Neutrophil (primary cell): ENCODE data around the gene PBX3.

Source experiments
- H3K27ac ChIP-seq: fragments of 200-600 bp; sonication (generic); 2 replicates; pipeline ENCODE4 v1.5.1; 2016; ENCODE audit warnings: mild to moderate bottlenecking, moderate library complexity
- H3K27me3 ChIP-seq: fragments of 200-600 bp; sonication (generic); 2 replicates; pipeline ENCODE4 v1.6.0; 2016; ENCODE audit warnings: mild to moderate bottlenecking
- H3K36me3 ChIP-seq: fragments of 200-600 bp; sonication (generic); 2 replicates; pipeline ENCODE4 v1.5.1; 2017
- H3K4me1 ChIP-seq, 2 experiments: fragments of 200-600 bp in 1 of 2; sonication (generic) in 1 of 2; 1 replicate in 1 of 2; 2 replicates in 1 of 2; pipeline versions ENCODE4 v1.5.1 to v1.6.1; 2013 to 2016; ENCODE audit warnings: low read depth in 1 of 2, low read length in 1 of 2, mild to moderate bottlenecking in 1 of 2, moderate library complexity in 1 of 2; ENCODE audit not compliant: control insufficient read depth in 1 of 2, insufficient read depth in 1 of 2
- H3K4me3 ChIP-seq, 2 experiments: fragments of 200-600 bp in 1 of 2; sonication (generic) in 1 of 2; 1 replicate in 1 of 2; 2 replicates in 1 of 2; pipeline ENCODE4 v1.5.1; 2013 to 2016; ENCODE audit warnings: low read depth in 1 of 2, low read length in 1 of 2, mild to moderate bottlenecking in 1 of 2, moderate library complexity in 1 of 2
- H3K9me3 ChIP-seq: fragments of 200-600 bp; sonication (generic); 2 replicates; pipeline ENCODE4 v1.5.1; 2016
- TF ChIP-seq, protein P1 (sequence below): fragments of 200-600 bp; sonication (generic); IDR thresholded peaks from 2 replicates; pipeline ENCODE4 v1.5.1; 2016; ENCODE audit warnings: antibody characterized with exemption

The PBX3 gene

DNA sequence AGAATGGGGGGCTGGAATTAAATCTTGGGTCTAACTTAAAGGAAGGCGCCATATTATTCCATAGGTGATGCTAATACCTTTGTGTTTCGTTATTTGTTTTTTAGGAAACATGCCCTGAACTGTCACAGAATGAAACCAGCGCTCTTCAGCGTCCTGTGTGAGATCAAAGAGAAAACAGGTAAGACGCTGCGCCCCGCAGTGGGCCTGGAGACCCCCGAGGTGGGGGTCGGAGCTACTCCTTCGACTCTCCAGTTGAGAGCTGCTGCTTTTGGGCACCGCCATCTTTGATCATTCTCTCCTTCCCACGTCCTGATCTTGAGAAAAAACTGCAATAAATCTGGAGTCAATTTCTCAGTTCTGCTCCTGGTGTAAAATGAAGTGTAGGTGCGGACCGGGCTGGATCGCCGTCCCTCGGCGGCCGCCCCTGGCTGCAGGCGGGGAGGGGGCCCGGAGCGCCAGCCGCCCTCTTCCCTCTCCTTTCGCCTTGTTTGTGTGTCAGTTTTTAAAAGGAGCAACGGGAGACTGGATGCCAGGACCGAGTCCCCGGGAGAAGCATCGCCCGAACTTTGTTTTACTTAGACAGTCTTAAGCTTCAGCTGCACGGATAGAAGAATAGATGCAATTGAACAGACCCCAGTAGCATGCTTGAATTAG is 1.4 kb downstream of the PBX3 start:
- H3K27ac ChIP-seq: peak overlapping the region; percentile 85
- TF ChIP-seq, protein P1, sequence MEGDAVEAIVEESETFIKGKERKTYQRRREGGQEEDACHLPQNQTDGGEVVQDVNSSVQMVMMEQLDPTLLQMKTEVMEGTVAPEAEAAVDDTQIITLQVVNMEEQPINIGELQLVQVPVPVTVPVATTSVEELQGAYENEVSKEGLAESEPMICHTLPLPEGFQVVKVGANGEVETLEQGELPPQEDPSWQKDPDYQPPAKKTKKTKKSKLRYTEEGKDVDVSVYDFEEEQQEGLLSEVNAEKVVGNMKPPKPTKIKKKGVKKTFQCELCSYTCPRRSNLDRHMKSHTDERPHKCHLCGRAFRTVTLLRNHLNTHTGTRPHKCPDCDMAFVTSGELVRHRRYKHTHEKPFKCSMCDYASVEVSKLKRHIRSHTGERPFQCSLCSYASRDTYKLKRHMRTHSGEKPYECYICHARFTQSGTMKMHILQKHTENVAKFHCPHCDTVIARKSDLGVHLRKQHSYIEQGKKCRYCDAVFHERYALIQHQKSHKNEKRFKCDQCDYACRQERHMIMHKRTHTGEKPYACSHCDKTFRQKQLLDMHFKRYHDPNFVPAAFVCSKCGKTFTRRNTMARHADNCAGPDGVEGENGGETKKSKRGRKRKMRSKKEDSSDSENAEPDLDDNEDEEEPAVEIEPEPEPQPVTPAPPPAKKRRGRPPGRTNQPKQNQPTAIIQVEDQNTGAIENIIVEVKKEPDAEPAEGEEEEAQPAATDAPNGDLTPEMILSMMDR: no peak
- H3K4me1 ChIP-seq: peaks cover 18 to 23% of the 10 kb centered on the region in 2 experiments
- peaks cover 21% of the 10 kb centered on the region for H3K27me3 ChIP-seq
- no peaks in the 10 kb centered on the region for H3K36me3 ChIP-seq
- peak overlapping the region; percentile 89 to 95 for H3K4me3 ChIP-seq
- no peaks in the 10 kb centered on the region for H3K9me3 ChIP-seq

DNA sequence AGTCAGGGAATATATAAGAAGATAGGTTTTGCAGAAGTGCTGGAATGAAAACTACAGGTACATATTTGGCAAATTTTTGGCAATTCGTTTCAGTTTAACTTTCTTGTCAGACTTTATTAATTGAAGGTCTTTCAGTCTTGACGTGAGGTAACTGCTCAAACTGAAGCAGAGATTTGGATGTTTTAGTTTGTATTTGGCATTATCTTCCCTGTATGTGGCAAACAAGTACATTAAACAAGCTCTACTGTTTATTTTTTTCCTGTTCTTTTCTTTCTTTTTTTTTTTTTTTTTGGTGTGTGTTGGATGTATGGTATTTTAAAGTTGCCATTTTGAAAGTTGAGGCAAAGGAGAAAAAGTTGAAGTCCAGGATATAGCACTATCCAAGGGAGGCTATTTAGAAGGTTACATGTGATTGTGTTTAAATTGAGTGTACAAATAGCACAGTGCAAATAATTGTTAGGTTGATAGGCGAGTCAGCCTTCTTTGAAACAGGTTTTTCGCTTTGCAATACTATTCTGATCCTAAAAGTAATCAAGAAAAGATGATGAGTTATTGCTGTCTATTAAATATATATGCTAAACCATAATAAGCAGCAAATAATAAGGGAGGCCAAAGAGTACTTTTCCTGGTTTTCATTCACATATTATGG is 2.2 kb downstream of the PBX3 start:
- Histone ChIP-seq H3K36me3 (no peaks in the 10 kb centered on the region), H3K27ac (no peak overlapping the region), H3K4me3 (peak overlapping the region in 1 of 2 experiments; percentile 89), H3K4me1 (peaks cover 18 to 23% of the 10 kb centered on the region in 2 experiments), H3K27me3 (peaks cover 13% of the 10 kb centered on the region), H3K9me3 (no peaks in the 10 kb centered on the region)
- TF ChIP-seq, protein P1: no peak

DNA sequence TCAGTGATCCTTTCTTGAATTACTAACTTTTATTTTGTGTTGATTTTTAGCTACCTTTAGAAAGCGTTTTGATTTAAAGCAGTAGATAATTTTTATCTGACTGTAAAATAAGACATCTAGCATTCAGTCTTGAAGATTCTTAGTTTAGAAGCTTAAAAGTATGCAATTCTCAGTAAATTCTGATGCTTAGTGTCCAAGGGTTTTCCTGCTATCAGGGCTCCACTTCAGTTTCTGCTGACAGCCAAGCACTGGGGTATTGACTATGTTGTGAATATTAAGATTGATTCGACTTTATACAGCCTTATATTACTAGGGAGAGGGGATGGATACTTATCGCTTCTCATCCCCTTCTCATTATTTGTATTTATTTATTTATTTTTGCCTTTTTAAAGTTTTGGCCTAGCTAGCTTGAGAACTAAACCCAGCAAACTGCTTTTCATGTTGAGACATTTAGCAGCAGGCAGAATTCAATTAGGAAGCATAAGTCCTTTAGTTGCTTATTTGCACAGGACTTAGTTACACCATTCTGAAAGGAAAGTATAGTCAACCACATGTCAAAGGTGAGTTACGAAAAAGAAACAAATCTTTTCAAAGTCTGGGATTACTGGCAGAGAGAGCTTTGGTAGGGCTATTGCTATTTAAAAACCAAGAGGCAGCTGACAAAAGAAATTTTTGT is 2.9 kb downstream of the PBX3 start:
- no peak overlapping the region for H3K4me3 ChIP-seq
- no peaks in the 10 kb centered on the region for H3K9me3 ChIP-seq
- H3K4me1 ChIP-seq: peaks cover 18 to 23% of the 10 kb centered on the region in 2 experiments
- H3K36me3 ChIP-seq: no peaks in the 10 kb centered on the region
- H3K27me3 ChIP-seq: peaks cover 8% of the 10 kb centered on the region
- no peak overlapping the region for H3K27ac ChIP-seq
- TF ChIP-seq, protein P1: no peak

DNA sequence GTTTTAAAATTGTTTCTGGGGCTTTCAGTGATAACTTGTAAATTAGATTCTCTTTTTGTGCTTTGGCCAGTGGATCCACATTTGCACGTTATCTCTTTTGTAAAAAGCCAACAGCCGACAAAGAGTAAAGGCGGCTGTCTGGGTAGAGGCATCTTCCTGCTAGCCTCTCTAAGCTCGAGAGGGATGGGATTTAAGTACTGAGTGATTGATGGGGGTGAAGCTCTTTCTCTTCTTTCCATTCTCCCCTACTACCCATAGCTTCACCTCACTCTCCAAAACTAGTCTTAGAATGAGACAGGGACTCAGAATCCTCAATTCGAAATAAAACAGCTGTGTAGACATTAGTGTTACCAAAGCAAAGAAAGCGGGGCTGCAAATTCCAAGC is 3.4 kb downstream of the PBX3 start:
- peaks cover 2% of the 10 kb centered on the region for H3K27me3 ChIP-seq
- H3K4me3 ChIP-seq: no peak overlapping the region
- H3K4me1 ChIP-seq: peaks cover 14 to 19% of the 10 kb centered on the region in 2 experiments
- H3K36me3 ChIP-seq: no peaks in the 10 kb centered on the region
- H3K9me3 ChIP-seq: no peaks in the 10 kb centered on the region
- no peak overlapping the region for H3K27ac ChIP-seq
- TF ChIP-seq, protein P1: no peak

DNA sequence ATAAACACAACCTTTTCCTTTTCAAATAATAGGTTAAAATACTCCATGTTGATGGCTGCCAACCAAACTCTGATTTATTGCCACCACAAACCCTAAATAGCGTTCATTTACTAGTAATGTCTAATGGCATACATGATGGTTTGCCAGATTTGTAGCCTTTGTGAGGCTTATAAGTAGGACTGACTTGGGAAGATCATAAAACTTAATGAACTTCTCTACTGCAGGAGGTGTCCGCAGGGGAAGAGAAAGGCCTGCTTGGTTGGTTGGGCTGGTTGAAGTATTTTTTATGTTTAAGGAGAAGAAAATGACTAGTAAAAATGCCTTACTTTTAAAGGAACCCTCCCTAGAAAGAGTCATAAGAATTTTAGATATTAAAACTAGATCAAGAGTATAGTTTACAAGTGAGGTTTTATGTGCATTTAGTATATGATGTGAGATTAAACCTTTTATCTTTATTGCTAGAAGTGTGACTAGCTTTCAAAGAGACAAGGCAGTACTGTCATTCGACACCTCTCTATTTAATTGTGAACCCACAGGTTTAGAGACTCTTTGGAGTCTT is 5.0 kb downstream of the PBX3 start:
- Histone ChIP-seq H3K27ac (no peak overlapping the region), H3K36me3 (no peaks in the 10 kb centered on the region), H3K27me3 (no peaks in the 10 kb centered on the region), H3K9me3 (no peaks in the 10 kb centered on the region), H3K4me1 (peaks cover 8 to 12% of the 10 kb centered on the region in 2 experiments), H3K4me3 (no peak overlapping the region)
- TF ChIP-seq, protein P1: no peak
